GM06990 (cell line): ENCODE data around the gene FRRS1L.
A peak's percentile ranks its signal among the peaks of the same experiment; 100 is the strongest.

ENCODE experiments used
- DNase-seq: peaks from one replicate; pipeline ENCODE4 v3.0.0-alpha.2; 2011; ENCODE audit not compliant: insufficient read length; ENCODE audit errors: extremely low read depth
- H3K27me3 ChIP-seq: replicated peaks from 2 replicates; pipeline ENCODE4 v1.6.0; 2011; ENCODE audit warnings: low read length; ENCODE audit not compliant: control insufficient read depth, insufficient read depth
- H3K36me3 ChIP-seq: 2 replicates; pipeline ENCODE4 v1.5.1; 2011; ENCODE audit warnings: low read length; ENCODE audit not compliant: control insufficient read depth, insufficient read depth
- H3K4me3 ChIP-seq: replicated peaks from 2 replicates; pipeline ENCODE4 v1.5.1; 2011; ENCODE audit warnings: low read depth, mild to moderate bottlenecking, control low read depth, low read length
- CTCF ChIP-seq: IDR thresholded peaks from 2 replicates; pipeline ENCODE4 v1.5.1; 2011; ENCODE audit warnings: low read length, control low read depth, mild to moderate bottlenecking, inconsistent platforms; ENCODE audit not compliant: insufficient read depth, poor library complexity, severe bottlenecking

The FRRS1L gene

DNA sequence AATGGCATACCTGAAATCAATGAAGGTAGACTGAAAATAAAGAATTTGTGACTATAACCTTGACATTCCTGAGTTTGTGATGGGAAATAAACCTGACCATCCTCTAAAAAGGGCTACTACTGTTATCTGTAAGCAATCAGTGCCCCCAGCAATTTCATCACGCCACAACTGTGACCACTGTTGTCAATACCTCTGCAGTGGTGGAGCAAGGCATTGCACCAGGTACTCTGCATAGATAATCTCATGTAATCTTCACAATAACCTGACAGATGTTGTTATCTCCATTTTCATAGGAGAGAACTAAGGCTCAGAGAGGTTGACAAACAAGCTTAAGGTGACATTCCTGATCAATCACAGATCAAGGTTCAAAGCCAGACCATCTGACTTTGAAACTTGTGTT lies 38.5 kb upstream of the FRRS1L start:
- TF ChIP-seq CTCF, result no peak
- Histone ChIP-seq H3K36me3 (no peaks in the 10 kb centered on the region), H3K27me3 (no peaks in the 10 kb centered on the region; the same call in 1 of the 2 replicates), H3K4me3 (no peak overlapping the region)
- DNase-seq, result no peak

- no peak for DNase-seq
- no peak for TF ChIP-seq CTCF
- Histone ChIP-seq H3K4me3 (no peak overlapping the region), H3K36me3 (no peaks in the 10 kb centered on the region), H3K27me3 (no peaks in the 10 kb centered on the region; the same call in none of the 2 replicates)
Observed at GRCh38 chr9:109203761-109204360, 36.8 kb upstream of the FRRS1L start.

DNA sequence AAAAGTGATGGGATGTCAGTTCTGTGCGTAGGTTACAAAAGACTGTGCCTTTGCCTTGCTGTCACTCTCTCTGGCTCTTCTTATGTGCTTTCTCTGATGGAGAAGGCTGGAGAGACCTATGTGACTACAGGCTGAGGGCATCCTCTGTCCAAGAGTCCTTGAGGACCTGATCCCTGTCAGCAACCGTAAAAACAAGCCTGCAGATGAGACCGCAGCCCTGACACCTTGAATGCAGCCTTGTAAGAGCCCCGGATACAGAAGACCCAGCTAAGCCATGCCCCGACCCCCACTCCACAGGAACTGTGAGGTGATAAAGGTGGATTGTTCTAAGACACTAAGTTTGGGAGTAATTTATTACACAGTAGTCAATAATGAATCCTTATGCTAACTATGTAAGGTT lies 32.6 kb upstream of the FRRS1L start:
- TF ChIP-seq CTCF, result no peak
- Histone ChIP-seq H3K27me3 (no peaks in the 10 kb centered on the region; the same call in 1 of the 2 replicates), H3K36me3 (no peaks in the 10 kb centered on the region), H3K4me3 (no peak overlapping the region)
- DNase-seq, result no peak

DNA sequence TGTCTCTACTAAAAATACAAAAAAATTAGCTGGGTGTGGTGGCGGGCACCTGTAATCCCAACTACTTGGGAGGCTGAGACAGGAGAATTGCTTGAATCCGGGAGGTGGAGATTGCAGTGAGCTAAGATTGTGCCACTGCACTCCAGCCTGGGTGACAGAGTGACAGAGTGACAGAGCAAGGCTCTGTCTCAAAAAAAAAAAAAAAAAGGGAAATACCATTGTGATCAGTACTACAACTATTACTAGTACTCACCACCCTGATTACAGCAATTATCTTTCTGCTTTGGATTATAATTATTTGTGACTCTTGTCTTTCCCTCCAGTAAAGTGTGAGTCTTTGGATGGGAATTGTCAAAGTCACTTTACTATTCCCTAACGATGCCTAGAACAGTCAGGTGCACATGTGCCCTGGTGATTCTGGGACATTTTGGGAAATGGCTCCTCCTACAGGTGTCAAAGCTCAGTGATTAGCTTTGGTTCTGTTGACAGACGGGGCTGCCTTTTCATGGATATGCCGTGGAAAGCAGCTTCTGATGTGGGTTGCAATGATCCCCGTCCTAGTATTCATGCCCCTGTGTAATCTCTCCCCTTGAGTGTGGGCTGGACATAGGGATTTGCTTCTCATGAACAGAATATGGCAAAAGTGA lies 31.8 kb upstream of the FRRS1L start:
- Histone ChIP-seq H3K36me3 (no peaks in the 10 kb centered on the region), H3K4me3 (no peak overlapping the region), H3K27me3 (no peaks in the 10 kb centered on the region; the same call in 1 of the 2 replicates)
- DNase-seq, result no peak
- peak; percentile 46 for TF ChIP-seq CTCF

DNA sequence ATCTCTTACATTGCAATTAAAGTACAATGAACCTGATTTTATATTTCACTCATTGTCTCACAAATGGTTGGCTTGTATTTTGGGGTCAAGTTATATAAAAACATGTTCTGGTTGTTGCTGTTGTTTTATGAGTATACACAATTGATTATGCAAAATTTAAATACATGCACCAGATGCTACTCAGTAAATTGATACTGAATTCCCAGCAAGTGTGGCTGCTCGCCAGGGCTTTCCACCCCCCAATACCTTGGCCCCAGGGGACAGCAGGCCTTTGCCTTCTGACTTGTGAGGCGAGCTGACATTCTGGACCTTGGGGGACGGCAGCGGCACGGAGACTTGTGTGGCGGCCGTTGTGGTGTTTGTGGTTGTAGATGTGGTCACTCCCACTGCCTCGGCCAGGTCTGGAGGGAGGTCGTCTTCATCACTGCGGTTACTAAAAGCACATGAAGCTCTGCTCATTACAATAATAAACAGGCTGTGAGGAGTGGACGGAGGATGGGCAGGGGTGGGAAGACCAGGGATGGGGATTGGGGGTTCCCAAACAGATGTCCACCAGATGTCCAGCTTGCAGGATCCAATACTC lies 27.0 kb upstream of the FRRS1L start:
- Histone ChIP-seq H3K4me3 (no peak overlapping the region), H3K36me3 (no peaks in the 10 kb centered on the region), H3K27me3 (no peaks in the 10 kb centered on the region)
- TF ChIP-seq CTCF, result no peak
- DNase-seq, result no peak
